ENCODE measurements around the gene LRIG3. TPM values are rescaled to one million over a fixed set of nuclear protein-coding genes. Genes with fewer than 3 reads are reported as not detected.

The LRIG3 gene
- total and polyA plus RNA-seq, 2 of the 8 experiments (the other 6 are each of a cell fraction or from before 2014, with no cell fraction given), result 6.5 to 9.1 TPM

GRCh38 chr12:58959639-58960300 lies 39.5 kb upstream of the LRIG3 start:
- FAIRE-seq, result no peak
- no peak for TF ChIP-seq TBP (IDR thresholded peaks at IDR 0.05; ENCODE audit: low read depth, low read length)
- TF ChIP-seq CEBPB (IDR thresholded peaks at IDR 0.05; ENCODE audit: low read depth, low read length), result no peak
- no peak for TF ChIP-seq BCL11A (IDR thresholded peaks at IDR 0.05; ENCODE audit: low read depth in 2 of 2, low read length in 2 of 2)
- no peak for TF ChIP-seq RBBP5 (IDR thresholded peaks at IDR 0.05; ENCODE audit: borderline replicate concordance, low read depth, low read length)
- no peak for TF ChIP-seq CTCF (IDR thresholded peaks at IDR 0.05; ENCODE audit: control extremely low read depth in 1 of 3, insufficient read depth in 1 of 3, low read depth in 1 of 3, low read length in 3 of 3)
- no peak for TF ChIP-seq ATF2 (IDR thresholded peaks at IDR 0.05; ENCODE audit: low read length)
- no peak for TF ChIP-seq CHD2 (IDR thresholded peaks at IDR 0.05; ENCODE audit: low read length)
- no peak for TF ChIP-seq ZNF274 (IDR thresholded peaks at IDR 0.05; ENCODE audit: borderline replicate concordance, extremely low read depth, low read length)
- no peak for TF ChIP-seq RXRA (IDR thresholded peaks at IDR 0.05; ENCODE audit: insufficient read depth, low read depth, low read length)

More at GRCh38 chr12:58959639-58960300, 39.5 kb upstream of the LRIG3 start:
- no peak overlapping the region for H3K23ac ChIP-seq (ENCODE audit: insufficient read length)
- no peaks in the 10 kb centered on the region for H3K9me3 ChIP-seq (ENCODE audit: insufficient read depth in 2 of 2, low read depth in 1 of 2, low read length in 1 of 2)
- CTCF ChIA-PET (ENCODE audit: partially characterized antibody), result interaction anchor here (2.5 kb wide), 1 partner anchor 8 kb away, joined by 8 read pairs; no protein-coding TSS in a partner anchor
- no peaks in the 10 kb centered on the region for H3K79me1 ChIP-seq (ENCODE audit: low read depth, low read length)
- no peaks in the 10 kb centered on the region for H4K20me1 ChIP-seq (replicated peaks in 1 of 2; ENCODE audit: control insufficient read depth in 1 of 2, insufficient read depth in 2 of 2, low read length in 2 of 2)
- WGBS, 2 experiments (ENCODE audit: extremely low coverage in 1 of 2, insufficient coverage in 1 of 2, insufficient read length in 1 of 2, insufficient replicate concordance in 2 of 2, low coverage in 1 of 2, low lambda C conversion rate in 2 of 2, missing lambda C conversion rate in 1 of 2), result 93% methylated on average over 1 of the region's 1 CpG; no CpG with 5 or more reads in 1 of the 2 experiments
- H3K18ac ChIP-seq (ENCODE audit: extremely low read depth, low read length), result no peak overlapping the region
- H4K5ac ChIP-seq (ENCODE audit: insufficient read length, low read depth, low read length), result no peak overlapping the region
- no peak overlapping the region for H2BK5ac ChIP-seq (ENCODE audit: low read depth, low read length)
- no peak overlapping the region for H2BK120ac ChIP-seq (replicated peaks; ENCODE audit: low read depth, low read length)
- no peaks in the 10 kb centered on the region for H3K23me2 ChIP-seq (ENCODE audit: low read depth, low read length)
- H4K91ac ChIP-seq (replicated peaks; ENCODE audit: insufficient read length, low read length), result no peak overlapping the region
- H4K8ac ChIP-seq (ENCODE audit: extremely low read depth, insufficient read depth, low read length), result no peak overlapping the region
- H2BK12ac ChIP-seq (ENCODE audit: low read depth, low read length), result no peak overlapping the region
- no peaks in the 10 kb centered on the region for H3K27me3 ChIP-seq (replicated peaks in 1 of 4; ENCODE audit: control insufficient read depth in 3 of 4, extremely low read depth in 1 of 4, insufficient read depth in 3 of 4, low read length in 3 of 4)
- H3K9ac ChIP-seq (replicated peaks in 1 of 4; ENCODE audit: extremely low read depth in 1 of 4, low read depth in 3 of 4, low read length in 3 of 4), result no peak overlapping the region
- H2BK15ac ChIP-seq (ENCODE audit: low read length), result no peak overlapping the region
- H3K27ac ChIP-seq (ENCODE audit: low read depth, low read length), result no peak overlapping the region
- no peak overlapping the region for H2AK5ac ChIP-seq (ENCODE audit: low read depth, low read length)
- no peak overlapping the region for H3K4ac ChIP-seq (replicated peaks; ENCODE audit: insufficient read length, low read depth, low read length)
- DNase-seq (ENCODE audit: low read depth in 1 of 2, low spot score in 2 of 2), result no peak
- POLR2A ChIA-PET (ENCODE audit: partially characterized antibody), result no interaction called here
- no peak overlapping the region for H2BK20ac ChIP-seq (ENCODE audit: low read length)
- H3K56ac ChIP-seq (replicated peaks; ENCODE audit: insufficient read length, low read depth, low read length), result no peak overlapping the region
- H3K4me3 ChIP-seq (ENCODE audit: extremely low read depth in 1 of 4, insufficient read depth in 2 of 4, low read depth in 3 of 4, low read length in 4 of 4), result no peak overlapping the region
- H3K36me3 ChIP-seq (ENCODE audit: control insufficient read depth in 2 of 4, insufficient read depth in 4 of 4, low read length in 3 of 4), result no peaks in the 10 kb centered on the region
- no peak overlapping the region for H2AFZ ChIP-seq (ENCODE audit: low read length)
- no peaks in the 10 kb centered on the region for H3K79me2 ChIP-seq (ENCODE audit: control insufficient read depth in 1 of 2, insufficient read depth in 2 of 2, low read length in 2 of 2)
- H3K4me2 ChIP-seq (ENCODE audit: insufficient read depth in 1 of 2, low read depth in 2 of 2, low read length in 2 of 2), result no peak overlapping the region
- no peak overlapping the region for H3K14ac ChIP-seq (ENCODE audit: insufficient read length)
- peaks cover 0 to 3% (median 1%) of the 10 kb centered on the region in 4 experiments; a peak in 1 of 7 replicates for H3K4me1 ChIP-seq (replicated peaks in 1 of 4; ENCODE audit: control insufficient read depth in 3 of 4, insufficient read depth in 4 of 4, low read length in 3 of 4)
